Astrocyte (in vitro differentiated cells and primary cell): ENCODE results near the gene ULBP3. TPM values are rescaled to one million over a fixed set of nuclear protein-coding genes. Genes with fewer than 3 reads are reported as not detected.

Source experiments
- DNase-seq: peaks from one replicate; pipeline ENCODE4 v3.0.0-alpha.2; 2010; ENCODE audit warnings: low read depth
- FAIRE-seq: peaks from 2 replicates; lab custom pipeline; 2011; peaks lifted over from hg19 to GRCh38; lab: Jason Lieb, UNC
- H2AFZ ChIP-seq: 2 replicates; pipeline ENCODE4 v1.6.0; 2012; ENCODE audit warnings: low read depth, low read length, inconsistent platforms
- H3K27ac ChIP-seq: 2 replicates; pipeline ENCODE4 v1.5.1; 2011; ENCODE audit warnings: low read depth, low read length, inconsistent platforms
- H3K27me3 ChIP-seq: 2 replicates; pipeline ENCODE4 v1.6.0; 2011; ENCODE audit warnings: low read length, inconsistent platforms; ENCODE audit not compliant: insufficient read depth
- H3K36me3 ChIP-seq: 2 replicates; pipeline ENCODE4 v1.5.1; 2011; ENCODE audit warnings: low read length, inconsistent platforms; ENCODE audit not compliant: insufficient read depth
- H3K4me1 ChIP-seq: 2 replicates; pipeline ENCODE4 v1.5.1; 2011; ENCODE audit warnings: low read length, inconsistent platforms; ENCODE audit not compliant: insufficient read depth
- H3K4me2 ChIP-seq: 2 replicates; pipeline ENCODE4 v1.6.0; 2012; ENCODE audit warnings: low read length, inconsistent platforms
- H3K4me3 ChIP-seq: 2 replicates; pipeline ENCODE4 v1.5.1; 2011; ENCODE audit warnings: low read depth, mild to moderate bottlenecking, low read length, inconsistent platforms; ENCODE audit not compliant: insufficient read depth
- H3K79me2 ChIP-seq: 2 replicates; pipeline ENCODE4 v1.6.0; 2012; ENCODE audit warnings: mild to moderate bottlenecking, low read length, inconsistent platforms; ENCODE audit not compliant: insufficient read depth
- H3K9ac ChIP-seq: 2 replicates; pipeline ENCODE4 v1.6.0; 2012; ENCODE audit warnings: mild to moderate bottlenecking, low read length, inconsistent platforms
- H3K9me3 ChIP-seq: 2 replicates; pipeline ENCODE4 v1.5.1; 2012; ENCODE audit warnings: low read depth, mild to moderate bottlenecking, low read length, inconsistent platforms; ENCODE audit not compliant: insufficient read depth
- H4K20me1 ChIP-seq: 2 replicates; pipeline ENCODE4 v1.6.0; 2012; ENCODE audit warnings: low read length, inconsistent platforms; ENCODE audit not compliant: insufficient read depth
- H3K27ac Mint-ChIP-seq: one replicate; pipeline ENCODE4 v1.8.0; 2021; ENCODE audit warnings: mild to moderate bottlenecking, mixed read lengths; ENCODE audit not compliant: unreplicated experiment
- H3K27me3 Mint-ChIP-seq: one replicate; pipeline ENCODE4 v1.8.0; 2021; ENCODE audit warnings: low read depth, mixed read lengths; ENCODE audit not compliant: unreplicated experiment
- H3K36me3 Mint-ChIP-seq: one replicate; pipeline ENCODE4 v1.8.0; 2021; ENCODE audit warnings: low read depth, mixed read lengths; ENCODE audit not compliant: unreplicated experiment
- H3K4me1 Mint-ChIP-seq: one replicate; pipeline ENCODE4 v1.8.0; 2021; ENCODE audit warnings: low read depth, mixed read lengths; ENCODE audit not compliant: unreplicated experiment
- H3K4me3 Mint-ChIP-seq: one replicate; pipeline ENCODE4 v1.8.0; 2021; ENCODE audit warnings: mild to moderate bottlenecking, moderate library complexity, mixed read lengths; ENCODE audit not compliant: unreplicated experiment
- H3K9me3 Mint-ChIP-seq: one replicate; pipeline ENCODE4 v1.8.0; 2021; ENCODE audit warnings: mild to moderate bottlenecking, mixed read lengths; ENCODE audit not compliant: unreplicated experiment
- CTCF ChIP-seq: IDR thresholded peaks from 2 replicates; pipeline ENCODE4 v1.5.1; 2011; ENCODE audit warnings: low read depth, mild to moderate bottlenecking, inconsistent platforms, low read length, moderate library complexity; ENCODE audit not compliant: insufficient read depth
- EZH2 ChIP-seq: IDR thresholded peaks from 2 replicates; pipeline ENCODE4 v1.6.1; 2012; ENCODE audit warnings: mild to moderate bottlenecking, low read length, inconsistent platforms; ENCODE audit not compliant: insufficient read depth
- total RNA-seq: library from RNA; stranded (reverse); gene quantifications from 2 replicates; pipeline ENCODE4 v1.2.1, GENCODE V29; 2021

The ULBP3 gene
- total RNA-seq, 1 donor from 2014 or later: 14.7 TPM

DNA sequence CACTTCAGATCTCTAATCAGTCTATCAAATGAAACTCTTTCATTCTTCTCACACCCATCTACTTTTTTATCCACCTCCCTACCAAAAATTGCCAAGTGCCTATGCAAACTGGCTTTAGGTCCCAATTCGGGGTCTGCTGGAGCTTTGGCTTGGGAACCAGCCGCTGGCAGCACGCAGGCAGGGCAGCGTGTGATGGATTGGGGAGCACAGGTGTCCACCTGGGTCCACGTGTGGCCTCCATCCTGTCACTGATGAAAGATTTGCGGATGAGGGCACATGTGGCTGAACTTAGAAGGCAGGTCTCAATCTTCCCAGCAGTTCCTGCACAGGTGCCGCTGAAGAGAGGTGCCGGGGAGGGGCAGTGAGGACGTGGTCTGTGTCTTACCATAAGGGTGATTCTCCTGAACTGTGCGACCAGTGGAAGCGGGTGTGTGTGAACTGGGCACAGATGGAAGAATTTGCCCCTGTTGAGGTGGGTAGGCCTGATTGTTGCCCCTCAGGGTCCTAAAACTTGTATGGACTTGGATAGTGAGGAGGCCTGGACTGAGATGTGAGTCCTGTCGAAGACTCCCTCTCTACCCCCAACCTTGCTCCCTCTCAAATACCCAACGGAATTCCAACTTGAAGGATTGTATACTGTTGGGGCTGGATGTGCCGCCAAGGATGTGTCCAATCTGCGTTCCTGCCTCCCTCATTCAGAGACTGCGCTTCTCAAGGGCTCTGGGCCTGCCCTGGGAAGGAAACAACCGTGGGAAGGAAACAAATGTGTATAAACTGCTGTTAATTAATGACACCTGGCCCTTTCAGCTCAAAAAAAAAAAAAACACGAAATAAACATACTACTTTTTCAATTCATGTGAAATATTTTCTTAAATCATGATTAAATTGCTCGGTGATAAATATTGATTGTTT lies 25.2 kb downstream of the ULBP3 start:
- Histone ChIP-seq H3K27me3 (peaks cover 45% of the 10 kb centered on the region), H3K36me3 (no peaks in the 10 kb centered on the region), H3K9me3 (no peaks in the 10 kb centered on the region), H3K9ac (no peak overlapping the region), H2AFZ (no peak overlapping the region), H3K27ac (no peak overlapping the region), H3K4me2 (no peak overlapping the region), H3K4me3 (no peak overlapping the region), H3K79me2 (no peaks in the 10 kb centered on the region), H4K20me1 (no peaks in the 10 kb centered on the region), H3K4me1 (no peaks in the 10 kb centered on the region)
- Mint-ChIP-seq H3K36me3 (peaks cover 4% of the 10 kb centered on the region), H3K9me3 (peaks cover 7% of the 10 kb centered on the region), H3K4me3 (no peak overlapping the region), H3K4me1 (no peaks in the 10 kb centered on the region), H3K27ac (no peak overlapping the region), H3K27me3 (peaks cover 74% of the 10 kb centered on the region)
- DNase-seq (no peak), FAIRE-seq (no peak)
- TF ChIP-seq EZH2: no peak
- no peak for TF ChIP-seq CTCF

GRCh38 chr6:150043096-150043495 lies 25.8 kb downstream of the ULBP3 start:
- H3K79me2 ChIP-seq: no peaks in the 10 kb centered on the region
- Mint-ChIP-seq H3K27me3 (peaks cover 81% of the 10 kb centered on the region), H3K4me3 (no peak overlapping the region), H3K4me1 (no peaks in the 10 kb centered on the region), H3K9me3 (peaks cover 7% of the 10 kb centered on the region), H3K36me3 (peaks cover 4% of the 10 kb centered on the region), H3K27ac (no peak overlapping the region)
- no peak for DNase-seq
- no peak overlapping the region for H3K4me3 ChIP-seq
- H3K4me2 ChIP-seq: no peak overlapping the region
- peaks cover under 1% of the 10 kb centered on the region for H3K4me1 ChIP-seq
- FAIRE-seq: no peak
- no peak for TF ChIP-seq CTCF
- no peak for TF ChIP-seq EZH2
- peaks cover 52% of the 10 kb centered on the region for H3K27me3 ChIP-seq
- H3K9ac ChIP-seq: no peak overlapping the region
- no peak overlapping the region for H2AFZ ChIP-seq
- no peaks in the 10 kb centered on the region for H3K36me3 ChIP-seq
- no peaks in the 10 kb centered on the region for H4K20me1 ChIP-seq
- no peaks in the 10 kb centered on the region for H3K9me3 ChIP-seq
- no peak overlapping the region for H3K27ac ChIP-seq
